Measurements from ENCODE around the gene RTEL1. TPM values are rescaled to one million over a fixed set of nuclear protein-coding genes. Genes with fewer than 3 reads are reported as not detected.

The RTEL1 gene
- total and polyA plus RNA-seq, 9 of the 15 experiments (the other 6 are each of a cell fraction or from before 2014, with no cell fraction given), result 0.36 to 61.0 (median 17.9) TPM

- no TSS peak for BruUV-seq (replicated peaks)
- Histone ChIP-seq H3K4me2 (ENCODE audit: insufficient read depth, low read length) (peak overlapping the region; percentile 66; the same call in 1 of the 2 replicates), H3K79me2 (ENCODE audit: control insufficient read depth, insufficient read depth, low read length) (peaks cover 38% of the 10 kb centered on the region), H3K4me3 (peak overlapping the region; percentile 68), H4K20me1 (replicated peaks; ENCODE audit: control insufficient read depth, insufficient read depth, low read length) (no peaks in the 10 kb centered on the region; the same call in 1 of the 2 replicates), H3K9ac (ENCODE audit: insufficient read depth in 1 of 2, low read depth in 2 of 2, low read length in 2 of 2) (peak overlapping the region; percentile 31 to 92; a peak in 3 of 4 replicates), H3K9me3 (replicated peaks; ENCODE audit: control insufficient read depth, insufficient read depth, low read depth, low read length) (no peaks in the 10 kb centered on the region), H3K36me3 (ENCODE audit: control insufficient read depth, insufficient read depth, low read length) (peaks cover 7% of the 10 kb centered on the region; the same call in 1 of the 3 replicates), H3K4me1 (replicated peaks in 1 of 2; ENCODE audit: control insufficient read depth in 2 of 2, insufficient read depth in 2 of 2, low read length in 2 of 2) (peaks cover 25 to 67% of the 10 kb centered on the region in 2 experiments), H3K27me3 (ENCODE audit: control insufficient read depth in 2 of 2, insufficient read depth in 2 of 2, low read length in 2 of 2) (no peaks in the 10 kb centered on the region), H2AFZ (ENCODE audit: low read depth, low read length) (peak overlapping the region; percentile 72), H3K27ac (ENCODE audit: extremely low read depth, low read depth, low read length) (no peak overlapping the region), H3K9me1 (ENCODE audit: control insufficient read depth, insufficient read depth, low read length) (peaks cover 3% of the 10 kb centered on the region)
- FAIRE-seq (no peak), DNase-seq (ENCODE audit: extremely low read depth in 1 of 4, low spot score in 3 of 4) (peak; percentile 29 to 63 (median 54)), ATAC-seq (peak; percentile 4; the same call in 1 of the 3 replicates)
- intact Hi-C loops (cut with micrococcal nuclease), result loop anchor here (10.0 kb wide), 1 partner anchor 117 kb away; the partner anchor contains the start of gene PTK6
- POLR2A ChIA-PET, result no interaction called here
- 8% methylated on average over 6 of the region's 11 CpGs for WGBS (ENCODE audit: insufficient coverage, low coverage, missing lambda C conversion rate)
- in situ Hi-C loops (cut with MboI), result no loop called here
- CTCF ChIA-PET (ENCODE audit: low intra/inter-chr PET ratio), result no interaction called here
- TF ChIP-seq ZC3H4 (CRISPR knock-in tag; IDR thresholded peaks at IDR 0.05; ENCODE audit: borderline replicate concordance) (no peak), ZFX (CRISPR knock-in tag; IDR thresholded peaks at IDR 0.05) (no peak), RBBP5 (IDR thresholded peaks at IDR 0.05; ENCODE audit: borderline replicate concordance, insufficient read depth, low read length, poor library complexity, severe bottlenecking) (peak; percentile 15), CBFA2T3 (IDR thresholded peaks at IDR 0.05) (0 out of 2 replicates have a peak, but pooled peaks have one; percentile 3), GTF2A2 (tag; IDR thresholded peaks at IDR 0.05) (no peak), BCOR (IDR thresholded peaks at IDR 0.05) (no peak), ETS2 (tag; IDR thresholded peaks at IDR 0.05; ENCODE audit: borderline replicate concordance, poor library complexity, severe bottlenecking) (no peak), ZNF707 (CRISPR knock-in tag; conservative IDR thresholded peaks at IDR 0.05) (no peak), KAT7 (CRISPR knock-in tag; IDR thresholded peaks at IDR 0.05; ENCODE audit: borderline replicate concordance) (no peak), KDM5B (IDR thresholded peaks at IDR 0.05; ENCODE audit: insufficient replicate concordance, low read depth, low read length) (no peak), ZBTB2 (IDR thresholded peaks at IDR 0.05) (0 out of 2 replicates have a peak, but pooled peaks have one; percentile 24), HDAC1 (IDR thresholded peaks at IDR 0.05) (peak in 1 of 2 experiments; percentile 36; a peak in 1 of 4 replicates), E2F6 (IDR thresholded peaks at IDR 0.05; ENCODE audit: borderline replicate concordance in 1 of 2, extremely low read depth in 1 of 2, insufficient read depth in 1 of 2, insufficient read length in 1 of 2, low read depth in 1 of 2, low read length in 1 of 2, poor library complexity in 1 of 2, severe bottlenecking in 1 of 2) (no peak), ARHGAP35 (IDR thresholded peaks at IDR 0.05; ENCODE audit: partially characterized antibody) (no peak), ZEB2 (IDR thresholded peaks at IDR 0.05) (peak; percentile 39; the same call in 1 of the 2 replicates), ZNF740 (CRISPR knock-in tag; IDR thresholded peaks at IDR 0.05) (peak; percentile 80; the same call in 1 of the 2 replicates), ZNF740 (tag; IDR thresholded peaks at IDR 0.05) (no peak), CEBPB (tag; IDR thresholded peaks at IDR 0.05) (no peak)
These were observed 6.2 kb upstream of the RTEL1 start for GRCh38 chr20:63651942-63652191.
